HepG2 (cell line): ENCODE results near the gene RAET1E. TPM values are rescaled to one million over a fixed set of nuclear protein-coding genes. Genes with fewer than 3 reads are reported as not detected.

Experiments used
- ATAC-seq: fragments of 200-7000 bp; cut with Tn5 transposase; 3 replicates; pipeline ENCODE4 v1.9.1; 2020; ENCODE audit warnings: mild to moderate bottlenecking, moderate library complexity
- BruUV-seq: library from RNA; stranded (reverse); fragments of 400-500 nt; replicated peaks from 2 replicates; lab custom pipeline; 2021; lab: Mats Ljungman, UMichigan
- CTCF ChIA-PET: fragments of 300-600 bp; formaldehyde crosslinking; extraction: SDS; loops from one replicate; lab custom pipeline; 2021; ENCODE audit warnings: low total read pairs, inconsistent platforms, low intra/inter-chr PET ratio; lab: Yijun Ruan, JAX
- POLR2A ChIA-PET: fragments of 350-600 bp; sonication (Branson Sonifier 250); formaldehyde crosslinking; loops from one replicate; lab custom pipeline; 2020; ENCODE audit warnings: antibody characterized with exemption, inconsistent platforms; lab: Yijun Ruan, JAX
- DNase-seq: peaks from one replicate; pipeline ENCODE4 v3.0.0-alpha.2; 2015; ENCODE audit warnings: low spot score
- FAIRE-seq: peaks from 3 replicates; lab custom pipeline; 2011; peaks lifted over from hg19 to GRCh38; lab: Jason Lieb, UNC
- H2AFZ ChIP-seq: one replicate; pipeline ENCODE4 v1.6.1; 2011; ENCODE audit warnings: low read length, inconsistent platforms
- H3K27ac ChIP-seq: fragments of 300-600 bp; 3 replicates; pipeline ENCODE4 v1.8.0; 2011; ENCODE audit warnings: mixed run types, mild to moderate bottlenecking, mixed read lengths, low read length, inconsistent platforms; ENCODE audit not compliant: insufficient read depth; ENCODE audit errors: extremely low read length
- H3K27me3 ChIP-seq, 2 experiments: fragments of 200-600 bp in 1 of 2; 2 replicates in 1 of 2; 3 replicates in 1 of 2; pipeline versions ENCODE4 v1.6.0 to v1.8.0; 2011; ENCODE audit warnings: low read length in 2 of 2, mild to moderate bottlenecking in 2 of 2, moderate library complexity in 2 of 2, inconsistent platforms in 1 of 2; ENCODE audit not compliant: insufficient read depth in 2 of 2, control insufficient read depth in 1 of 2
- H3K36me3 ChIP-seq, 2 experiments: fragments of 200-600 bp in 1 of 2; replicated peaks in 1 of 2; 2 replicates in 1 of 2; 3 replicates in 1 of 2; pipeline versions ENCODE4 v1.5.1 to v1.8.0; 2011; ENCODE audit warnings: low read length in 2 of 2, inconsistent platforms in 1 of 2; ENCODE audit not compliant: insufficient read depth in 2 of 2, control insufficient read depth in 1 of 2
- H3K4me1 ChIP-seq: 2 replicates; pipeline ENCODE4 v1.5.1; 2012; ENCODE audit warnings: low read length, inconsistent platforms; ENCODE audit not compliant: insufficient read depth
- H3K4me2 ChIP-seq: 2 replicates; pipeline ENCODE4 v1.6.0; 2011; ENCODE audit warnings: low read depth, low read length, inconsistent platforms
- H3K4me3 ChIP-seq, 3 experiments: fragments of 200-600 bp in 1 of 3; sonication (generic), shearing (Covaris generic) in 1 of 3; replicated peaks in 1 of 3; 2 replicates each; pipeline ENCODE4 v1.5.1; 2011 to 2016; ENCODE audit warnings: low read length in 3 of 3, inconsistent platforms in 2 of 3, low read depth in 2 of 3, mild to moderate bottlenecking in 2 of 3, control low read depth in 1 of 3, mixed read lengths in 1 of 3; ENCODE audit not compliant: insufficient read depth in 1 of 3
- H3K79me2 ChIP-seq: one replicate; pipeline ENCODE4 v1.6.1; 2011; ENCODE audit warnings: low read length, inconsistent platforms; ENCODE audit not compliant: insufficient read depth
- H3K9ac ChIP-seq: 2 replicates; pipeline ENCODE4 v1.6.0; 2011; ENCODE audit warnings: mild to moderate bottlenecking, low read depth, low read length, inconsistent platforms; ENCODE audit not compliant: insufficient read depth
- H3K9me3 ChIP-seq: 2 replicates; pipeline ENCODE4 v1.5.1; 2012; ENCODE audit warnings: mild to moderate bottlenecking, low read length
- H4K20me1 ChIP-seq: 2 replicates; pipeline ENCODE4 v1.6.0; 2011; ENCODE audit warnings: inconsistent platforms, mild to moderate bottlenecking, low read length, moderate library complexity; ENCODE audit not compliant: insufficient read depth
- ATF1 ChIP-seq: IDR thresholded peaks from 2 replicates; pipeline ENCODE4 v1.6.1; 2016; ENCODE audit warnings: mild to moderate bottlenecking, control low read depth
- FOXK2 ChIP-seq: fragments of 450-650 bp; IDR thresholded peaks from 2 replicates; pipeline ENCODE4 v1.6.1; 2016
- GATAD2A ChIP-seq: IDR thresholded peaks from 2 replicates; pipeline ENCODE4 v1.6.1; 2016
- MAFG ChIP-seq: sonication (generic); formaldehyde crosslinking; IDR thresholded peaks from 2 replicates; pipeline ENCODE4 v1.5.1; 2020; ENCODE audit warnings: mild to moderate bottlenecking, missing genetic modification reagents
- MLLT10 ChIP-seq: sonication (generic); formaldehyde crosslinking; IDR thresholded peaks from 2 replicates; pipeline ENCODE4 v1.4.0; 2020; ENCODE audit warnings: missing genetic modification reagents
- NCOR1 ChIP-seq: fragments of 200-600 bp; sonication (generic); IDR thresholded peaks from 2 replicates; pipeline ENCODE4 v1.7.0; 2017; ENCODE audit warnings: antibody characterized with exemption, low read length, borderline replicate concordance
- NFE2L1 ChIP-seq: sonication (generic); formaldehyde crosslinking; IDR thresholded peaks from 2 replicates; pipeline ENCODE4 v1.4.0; 2020; ENCODE audit warnings: missing genetic modification reagents, mild to moderate bottlenecking, borderline replicate concordance
- POLR2A ChIP-seq, 2 experiments: IDR thresholded peaks; 2 replicates each; pipeline ENCODE4 v1.6.1; 2011; ENCODE audit warnings: low read depth in 2 of 2, low read length in 2 of 2, mild to moderate bottlenecking in 1 of 2, moderate library complexity in 1 of 2; ENCODE audit not compliant: insufficient read depth in 1 of 2
- RAD21 ChIP-seq: fragments of 450-650 bp; formaldehyde crosslinking; IDR thresholded peaks from 2 replicates; pipeline ENCODE4 v1.5.0; 2020; ENCODE audit warnings: mild to moderate bottlenecking
- SNAI1 ChIP-seq: sonication (generic); formaldehyde crosslinking; IDR thresholded peaks from 2 replicates; pipeline ENCODE4 v1.5.0; 2020; ENCODE audit warnings: mild to moderate bottlenecking, missing genetic modification reagents, borderline replicate concordance
- ZNF335 ChIP-seq: sonication (generic); formaldehyde crosslinking; IDR thresholded peaks from 2 replicates; pipeline ENCODE4 v1.4.0; 2020; ENCODE audit warnings: missing genetic modification reagents
- ZNF777 ChIP-seq: sonication (generic); formaldehyde crosslinking; IDR thresholded peaks from 2 replicates; pipeline ENCODE4 v1.4.0; 2020; ENCODE audit warnings: missing genetic modification reagents
- ZNF83 ChIP-seq: sonication (generic); formaldehyde crosslinking; IDR thresholded peaks from 2 replicates; pipeline ENCODE4 v1.4.0; 2020; ENCODE audit warnings: missing genetic modification reagents, mild to moderate bottlenecking, borderline replicate concordance
- WGBS: methylation state at CpG from one replicate; pipeline ENCODE4 v1.1.6; 2017; ENCODE audit warnings: low lambda C conversion rate; 5-methylcytosine and 5-hydroxymethylcytosine counted together
- in situ Hi-C: cut with HindIII; loops from 2 replicates; pipeline ENCODE4 v1.10.0; 2017; ENCODE audit warnings: low pct_unique_long_range_greater_than_20kb; ENCODE audit not compliant: extremely low pct_ligation_motif_present
- intact Hi-C: fragments of 100-400 bp; cut with micrococcal nuclease; formaldehyde crosslinking; loops from one replicate; pipeline ENCODE4 v1.10.0; 2022; ENCODE audit not compliant: unreplicated experiment
- polyA plus RNA-seq, 8 experiments: library from polyadenylated mRNA; depleted of rRNA in 3 of 8; stranded (reverse) in 7 of 8; unstranded in 1 of 8; fragments of >200 nt; fragmentation: Illumina TruSeq in 4 of 8; extraction: Trizol in 4 of 8; gene quantifications; 2 replicates each; pipeline versions ENCODE4 v1.2.1 to v1.2.3, GENCODE V29; 2011 to 2016; ENCODE audit warnings: low read depth in 4 of 8, missing spikeins in 1 of 8, mixed read lengths in 1 of 8; ENCODE audit not compliant: insufficient read depth in 1 of 8
- total RNA-seq, 5 experiments: library from RNA; depleted of rRNA; stranded (reverse); fragments of >200 nt; fragmentation: Illumina TruSeq; extraction: Trizol; gene quantifications; 2 replicates each; pipeline ENCODE4 v1.2.3, GENCODE V29; 2016; ENCODE audit warnings: low read depth in 1 of 5
- TF ChIP-seq, protein P1 (sequence below): sonication (generic); formaldehyde crosslinking; IDR thresholded peaks from 2 replicates; pipeline ENCODE4 v1.5.0; 2020; ENCODE audit warnings: mild to moderate bottlenecking, missing genetic modification reagents
- TF ChIP-seq, protein P2 (sequence below): sonication (generic); formaldehyde crosslinking; IDR thresholded peaks from 2 replicates; pipeline ENCODE4 v1.8.1; 2022; ENCODE audit warnings: low read depth, mild to moderate bottlenecking, missing genetic modification reagents
- TF ChIP-seq, protein P3 (sequence below): sonication (generic); formaldehyde crosslinking; IDR thresholded peaks from 2 replicates; pipeline ENCODE4 v1.5.0; 2020; ENCODE audit warnings: mild to moderate bottlenecking, low read depth, missing genetic modification reagents, borderline replicate concordance
- TF ChIP-seq, protein P4 (sequence below): sonication (generic); formaldehyde crosslinking; IDR thresholded peaks from 2 replicates; pipeline ENCODE4 v1.5.0; 2020; ENCODE audit warnings: missing genetic modification reagents
- TF ChIP-seq, protein P5 (sequence below): sonication (generic); formaldehyde crosslinking; IDR thresholded peaks from 2 replicates; pipeline ENCODE4 v1.5.1; 2020; ENCODE audit warnings: mild to moderate bottlenecking, missing genetic modification reagents, moderate library complexity

Gene RAET1E
- total and polyA plus RNA-seq, 2 of the 13 experiments (the other 11 are each of a cell fraction or from before 2014, with no cell fraction given), result not detected

DNA sequence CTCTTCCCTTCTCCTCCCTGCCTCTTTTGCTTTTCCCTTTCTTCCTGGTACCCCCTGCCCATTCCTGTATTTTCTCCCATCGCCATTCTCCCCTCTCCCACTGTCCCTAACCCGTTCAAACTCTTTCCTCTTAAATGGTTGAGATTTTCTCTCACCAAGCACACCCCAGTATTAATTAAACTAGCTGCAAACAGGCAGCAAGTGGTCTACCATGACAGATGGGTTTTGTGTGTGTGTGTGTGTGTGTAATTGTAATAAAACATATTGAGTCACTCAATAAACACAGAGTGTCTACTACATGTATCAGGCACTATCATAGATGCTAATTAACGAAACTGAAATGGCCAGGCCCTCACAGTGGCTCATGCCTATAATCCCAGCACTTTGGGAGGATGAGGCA, 6.7 kb downstream of the RAET1E start:
- H3K36me3 ChIP-seq, result no peaks in the 10 kb centered on the region
- no peak overlapping the region for H3K4me2 ChIP-seq
- FAIRE-seq (no peak), DNase-seq (no peak), ATAC-seq (no peak)
- ChIA-PET POLR2A (no interaction called here), CTCF (no interaction called here)
- H3K27me3 ChIP-seq, result peaks cover 3 to 45% of the 10 kb centered on the region in 2 experiments; a peak in 4 of 5 replicates
- in situ Hi-C loops (no loop called here), intact Hi-C loops (no loop called here)
- WGBS, result under 1% methylated on average over 3 of the region's 3 CpGs
- H4K20me1 ChIP-seq, result no peaks in the 10 kb centered on the region
- H3K27ac ChIP-seq, result no peak overlapping the region
- H2AFZ ChIP-seq, result no peak overlapping the region
- peaks cover 21% of the 10 kb centered on the region for H3K4me1 ChIP-seq
- H3K9ac ChIP-seq, result no peak overlapping the region
- H3K4me3 ChIP-seq, result no peak overlapping the region
- no peaks in the 10 kb centered on the region for H3K9me3 ChIP-seq
- BruUV-seq, result no TSS peak
- H3K79me2 ChIP-seq, result no peaks in the 10 kb centered on the region
- TF ChIP-seq, protein P1, sequence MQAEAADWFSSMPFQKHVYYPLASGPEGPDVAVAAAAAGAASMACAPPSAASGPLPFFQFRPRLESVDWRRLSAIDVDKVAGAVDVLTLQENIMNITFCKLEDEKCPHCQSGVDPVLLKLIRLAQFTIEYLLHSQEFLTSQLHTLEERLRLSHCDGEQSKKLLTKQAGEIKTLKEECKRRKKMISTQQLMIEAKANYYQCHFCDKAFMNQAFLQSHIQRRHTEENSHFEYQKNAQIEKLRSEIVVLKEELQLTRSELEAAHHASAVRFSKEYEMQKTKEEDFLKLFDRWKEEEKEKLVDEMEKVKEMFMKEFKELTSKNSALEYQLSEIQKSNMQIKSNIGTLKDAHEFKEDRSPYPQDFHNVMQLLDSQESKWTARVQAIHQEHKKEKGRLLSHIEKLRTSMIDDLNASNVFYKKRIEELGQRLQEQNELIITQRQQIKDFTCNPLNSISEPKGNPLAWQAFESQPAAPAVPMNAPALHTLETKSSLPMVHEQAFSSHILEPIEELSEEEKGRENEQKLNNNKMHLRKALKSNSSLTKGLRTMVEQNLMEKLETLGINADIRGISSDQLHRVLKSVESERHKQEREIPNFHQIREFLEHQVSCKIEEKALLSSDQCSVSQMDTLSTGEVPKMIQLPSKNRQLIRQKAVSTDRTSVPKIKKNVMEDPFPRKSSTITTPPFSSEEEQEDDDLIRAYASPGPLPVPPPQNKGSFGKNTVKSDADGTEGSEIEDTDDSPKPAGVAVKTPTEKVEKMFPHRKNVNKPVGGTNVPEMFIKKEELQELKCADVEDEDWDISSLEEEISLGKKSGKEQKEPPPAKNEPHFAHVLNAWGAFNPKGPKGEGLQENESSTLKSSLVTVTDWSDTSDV, result no peak
- no peak for TF ChIP-seq GATAD2A
- no peak for TF ChIP-seq SNAI1 (CRISPR knock-in tag)
- TF ChIP-seq FOXK2, result no peak
- no peak for TF ChIP-seq NCOR1
- TF ChIP-seq, protein P2, sequence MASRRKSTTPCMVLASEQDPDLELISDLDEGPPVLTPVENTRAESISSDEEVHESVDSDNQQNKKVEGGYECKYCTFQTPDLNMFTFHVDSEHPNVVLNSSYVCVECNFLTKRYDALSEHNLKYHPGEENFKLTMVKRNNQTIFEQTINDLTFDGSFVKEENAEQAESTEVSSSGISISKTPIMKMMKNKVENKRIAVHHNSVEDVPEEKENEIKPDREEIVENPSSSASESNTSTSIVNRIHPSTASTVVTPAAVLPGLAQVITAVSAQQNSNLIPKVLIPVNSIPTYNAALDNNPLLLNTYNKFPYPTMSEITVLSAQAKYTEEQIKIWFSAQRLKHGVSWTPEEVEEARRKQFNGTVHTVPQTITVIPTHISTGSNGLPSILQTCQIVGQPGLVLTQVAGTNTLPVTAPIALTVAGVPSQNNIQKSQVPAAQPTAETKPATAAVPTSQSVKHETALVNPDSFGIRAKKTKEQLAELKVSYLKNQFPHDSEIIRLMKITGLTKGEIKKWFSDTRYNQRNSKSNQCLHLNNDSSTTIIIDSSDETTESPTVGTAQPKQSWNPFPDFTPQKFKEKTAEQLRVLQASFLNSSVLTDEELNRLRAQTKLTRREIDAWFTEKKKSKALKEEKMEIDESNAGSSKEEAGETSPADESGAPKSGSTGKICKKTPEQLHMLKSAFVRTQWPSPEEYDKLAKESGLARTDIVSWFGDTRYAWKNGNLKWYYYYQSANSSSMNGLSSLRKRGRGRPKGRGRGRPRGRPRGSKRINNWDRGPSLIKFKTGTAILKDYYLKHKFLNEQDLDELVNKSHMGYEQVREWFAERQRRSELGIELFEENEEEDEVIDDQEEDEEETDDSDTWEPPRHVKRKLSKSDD, result no peak
- TF ChIP-seq, protein P3, sequence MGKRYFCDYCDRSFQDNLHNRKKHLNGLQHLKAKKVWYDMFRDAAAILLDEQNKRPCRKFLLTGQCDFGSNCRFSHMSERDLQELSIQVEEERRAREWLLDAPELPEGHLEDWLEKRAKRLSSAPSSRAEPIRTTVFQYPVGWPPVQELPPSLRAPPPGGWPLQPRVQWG, result no peak
- no peak for TF ChIP-seq POLR2A (IDR thresholded peaks at IDR 0.05; ENCODE audit: insufficient read depth in 1 of 2, low read depth in 2 of 2, low read length in 2 of 2)
- TF ChIP-seq, protein P4, sequence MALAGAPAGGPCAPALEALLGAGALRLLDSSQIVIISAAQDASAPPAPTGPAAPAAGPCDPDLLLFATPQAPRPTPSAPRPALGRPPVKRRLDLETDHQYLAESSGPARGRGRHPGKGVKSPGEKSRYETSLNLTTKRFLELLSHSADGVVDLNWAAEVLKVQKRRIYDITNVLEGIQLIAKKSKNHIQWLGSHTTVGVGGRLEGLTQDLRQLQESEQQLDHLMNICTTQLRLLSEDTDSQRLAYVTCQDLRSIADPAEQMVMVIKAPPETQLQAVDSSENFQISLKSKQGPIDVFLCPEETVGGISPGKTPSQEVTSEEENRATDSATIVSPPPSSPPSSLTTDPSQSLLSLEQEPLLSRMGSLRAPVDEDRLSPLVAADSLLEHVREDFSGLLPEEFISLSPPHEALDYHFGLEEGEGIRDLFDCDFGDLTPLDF (CRISPR knock-in tag), result no peak
- TF ChIP-seq ATF1, result no peak
- no peak for TF ChIP-seq MLLT10 (CRISPR knock-in tag)
- no peak for TF ChIP-seq ZNF335 (CRISPR knock-in tag)
- TF ChIP-seq ZNF83 (CRISPR knock-in tag), result no peak
- TF ChIP-seq MAFG (CRISPR knock-in tag), result no peak
- no peak for TF ChIP-seq NFE2L1 (CRISPR knock-in tag)
- TF ChIP-seq, protein P5, sequence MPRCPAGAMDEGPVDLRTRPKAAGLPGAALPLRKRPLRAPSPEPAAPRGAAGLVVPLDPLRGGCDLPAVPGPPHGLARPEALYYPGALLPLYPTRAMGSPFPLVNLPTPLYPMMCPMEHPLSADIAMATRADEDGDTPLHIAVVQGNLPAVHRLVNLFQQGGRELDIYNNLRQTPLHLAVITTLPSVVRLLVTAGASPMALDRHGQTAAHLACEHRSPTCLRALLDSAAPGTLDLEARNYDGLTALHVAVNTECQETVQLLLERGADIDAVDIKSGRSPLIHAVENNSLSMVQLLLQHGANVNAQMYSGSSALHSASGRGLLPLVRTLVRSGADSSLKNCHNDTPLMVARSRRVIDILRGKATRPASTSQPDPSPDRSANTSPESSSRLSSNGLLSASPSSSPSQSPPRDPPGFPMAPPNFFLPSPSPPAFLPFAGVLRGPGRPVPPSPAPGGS (CRISPR knock-in tag), result no peak
- no peak for TF ChIP-seq RAD21
- no peak for TF ChIP-seq ZNF777
